Peyer's patch (tissue), 4 donors: ENCODE measurements around the gene PPP5C.

Experiments used
- CTCF ChIP-seq, 6 experiments: fragments of 450-650 bp in 4 of 6; fragments of 200-600 bp in 2 of 6; sonication (generic) in 1 of 6; IDR thresholded peaks; one replicate each; pipeline ENCODE4 v1.5.1; 2017 to 2019; ENCODE audit warnings: antibody characterized with exemption in 6 of 6, mild to moderate bottlenecking in 3 of 6, moderate library complexity in 1 of 6
- POLR2A ChIP-seq, 2 donors: fragments of 450-650 bp; IDR thresholded peaks; one replicate each; pipeline ENCODE4 v1.5.1; 2017; ENCODE audit warnings: antibody characterized with exemption in 2 of 2, mild to moderate bottlenecking in 2 of 2, moderate library complexity in 2 of 2

GRCh38 chr19:46298479-46299003, 48.3 kb upstream of the PPP5C start:
- no peak for TF ChIP-seq POLR2A (IDR thresholded peaks at IDR 0.05)
- TF ChIP-seq CTCF (IDR thresholded peaks at IDR 0.05) = no peak
